Muscle layer of colon (tissue), 2 donors: Measurements from ENCODE around the gene UPK1A.

Source experiments
- H3K27ac ChIP-seq: one replicate; pipeline ENCODE4 v1.7.0; 2013; ENCODE audit warnings: low read depth, mild to moderate bottlenecking, low read length, moderate library complexity
- H3K27me3 ChIP-seq, 2 donors: one replicate each; pipeline ENCODE4 v1.7.0; 2013; ENCODE audit warnings: low read length in 2 of 2, mild to moderate bottlenecking in 2 of 2; ENCODE audit not compliant: insufficient read depth in 2 of 2, control insufficient read depth in 1 of 2
- H3K36me3 ChIP-seq: one replicate; pipeline ENCODE4 v1.7.0; 2013; ENCODE audit warnings: mild to moderate bottlenecking, low read length; ENCODE audit not compliant: insufficient read depth
- H3K4me1 ChIP-seq: one replicate; pipeline ENCODE4 v1.7.0; 2013; ENCODE audit warnings: mild to moderate bottlenecking, low read length; ENCODE audit not compliant: insufficient read depth
- H3K4me3 ChIP-seq, 2 donors: one replicate each; pipeline ENCODE4 v1.7.0; 2013; ENCODE audit warnings: low read length in 2 of 2, low read depth in 1 of 2, mild to moderate bottlenecking in 1 of 2, moderate library complexity in 1 of 2
- H3K9ac ChIP-seq: one replicate; pipeline ENCODE4 v1.7.0; 2013; ENCODE audit warnings: low read length
- H3K9me3 ChIP-seq: one replicate; pipeline ENCODE4 v1.7.0; 2013; ENCODE audit warnings: mild to moderate bottlenecking, low read length
- donor health status: abdominal sarcoma.
- donor health status: Adenocarcinoma of cecum.

The UPK1A gene

GRCh38 chr19:35695895-35696422, 29.6 kb downstream of the UPK1A start:
- H3K36me3 ChIP-seq: no peaks in the 10 kb centered on the region

DNA sequence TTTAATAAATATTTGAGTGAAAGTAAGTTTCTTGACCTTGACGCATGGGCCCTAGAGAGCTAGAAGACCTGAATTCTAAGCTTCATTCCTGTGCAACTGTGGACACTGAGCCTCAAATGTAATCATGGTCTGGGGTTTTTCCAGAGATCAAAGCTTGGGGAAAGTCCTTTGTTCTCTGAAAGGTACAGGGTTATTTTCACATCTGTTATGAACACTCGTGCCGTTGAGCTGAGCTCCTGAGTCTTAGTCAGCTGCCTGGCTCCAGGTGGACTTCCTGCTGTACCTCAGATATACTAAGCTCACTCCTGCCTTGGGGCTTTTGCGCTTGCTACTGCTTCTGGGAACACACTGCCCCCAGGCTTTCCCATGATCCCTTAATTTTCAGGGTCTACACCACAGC, 30.5 kb downstream of the UPK1A start:
- no peaks in the 10 kb centered on the region for H3K27me3 ChIP-seq
- H3K9me3 ChIP-seq: no peaks in the 10 kb centered on the region
- H3K4me3 ChIP-seq: no peak overlapping the region
- H3K9ac ChIP-seq: no peak overlapping the region
- no peaks in the 10 kb centered on the region for H3K4me1 ChIP-seq
- H3K27ac ChIP-seq: no peak overlapping the region
- H3K36me3 ChIP-seq: no peaks in the 10 kb centered on the region

More at GRCh38 chr19:35695895-35696422, 29.6 kb downstream of the UPK1A start:
- no peak overlapping the region for H3K27ac ChIP-seq
- no peaks in the 10 kb centered on the region for H3K4me1 ChIP-seq
- no peaks in the 10 kb centered on the region for H3K27me3 ChIP-seq
- no peak overlapping the region for H3K4me3 ChIP-seq
- H3K9ac ChIP-seq: no peak overlapping the region
- no peaks in the 10 kb centered on the region for H3K9me3 ChIP-seq

DNA sequence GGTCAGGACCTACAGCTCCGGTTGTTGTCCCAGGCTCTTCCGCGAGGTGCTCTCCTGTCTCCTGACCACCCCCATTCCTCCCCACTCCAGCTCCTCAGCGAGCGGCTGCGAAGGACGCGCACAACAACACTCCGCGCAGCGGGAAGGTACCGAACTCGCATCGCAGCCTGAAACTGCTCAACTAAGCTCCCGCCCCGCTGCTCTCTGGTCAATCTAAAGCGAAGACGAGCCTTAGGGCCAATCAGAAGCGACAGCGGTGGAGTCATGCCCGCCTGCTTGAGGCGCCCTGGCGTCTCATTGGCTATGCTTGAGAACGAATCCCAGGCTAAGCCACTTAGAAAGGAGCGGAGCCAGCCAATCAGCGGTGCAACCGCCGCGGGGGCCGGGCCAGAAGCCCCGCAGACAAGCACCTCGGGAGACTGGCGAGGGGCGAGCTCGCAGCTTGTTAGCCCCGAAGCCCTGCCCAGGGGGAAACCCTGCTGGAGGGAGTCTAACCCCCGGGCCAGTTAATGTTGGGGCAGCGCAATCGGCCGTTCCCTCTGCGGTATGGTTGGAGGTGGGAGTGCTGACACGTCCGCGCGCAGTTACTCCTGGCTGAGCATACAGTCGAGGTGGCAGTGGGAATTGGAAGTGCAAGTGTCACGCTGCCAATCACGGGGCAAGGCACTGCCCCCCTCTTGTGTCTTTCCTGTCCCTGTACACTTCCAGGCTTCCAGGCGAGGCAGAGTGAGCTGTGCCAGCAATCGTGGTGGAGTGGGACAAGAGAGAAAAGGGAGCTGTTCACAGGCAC, 36.1 kb downstream of the UPK1A start:
- peak overlapping the region; percentile 27 for H3K9ac ChIP-seq
- peaks cover 4% of the 10 kb centered on the region for H3K4me1 ChIP-seq
- H3K27me3 ChIP-seq: no peaks in the 10 kb centered on the region
- H3K4me3 ChIP-seq: peak overlapping the region; percentile 48 to 91
- H3K36me3 ChIP-seq: no peaks in the 10 kb centered on the region
- peak overlapping the region; percentile 24 for H3K27ac ChIP-seq
- H3K9me3 ChIP-seq: no peaks in the 10 kb centered on the region

GRCh38 chr19:35703343-35703742, 37.0 kb downstream of the UPK1A start:
- Histone ChIP-seq H3K9ac (no peak overlapping the region), H3K4me3 (no peak overlapping the region), H3K36me3 (no peaks in the 10 kb centered on the region), H3K27ac (no peak overlapping the region), H3K27me3 (no peaks in the 10 kb centered on the region), H3K9me3 (no peaks in the 10 kb centered on the region), H3K4me1 (peaks cover 4% of the 10 kb centered on the region)

DNA sequence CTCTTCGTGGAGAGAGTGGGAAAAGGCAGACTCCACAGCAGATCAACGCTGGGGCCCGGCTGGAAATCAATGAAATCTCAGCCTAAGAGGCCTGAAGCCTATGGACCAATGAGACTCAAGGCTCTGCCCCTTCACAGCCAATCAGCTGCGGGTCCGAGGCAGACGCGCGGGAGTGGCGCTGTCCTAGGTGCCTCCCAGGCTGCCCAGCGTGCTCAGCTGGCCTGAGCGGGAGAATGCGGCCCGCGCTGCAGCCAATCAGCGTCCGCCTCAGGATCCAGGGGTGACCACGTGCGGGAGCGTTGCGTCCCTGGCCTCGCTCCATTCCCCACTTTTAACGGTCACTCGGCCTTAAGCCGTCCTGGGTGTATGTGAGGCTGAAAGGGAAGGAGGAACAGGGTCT, 37.9 kb downstream of the UPK1A start, which contains the start of gene ZBTB32:
Gene ZBTB32 (plus strand): TSS at position 341 of the 400 bp plus-strand sequence. CDS start 10,069 bp downstream, outside the sequence.
- no peaks in the 10 kb centered on the region for H3K9me3 ChIP-seq
- no peak within 1 kb of the TSS for H3K27ac ChIP-seq
- peaks cover 4% of the 10 kb centered on the region for H3K4me1 ChIP-seq
- H3K4me3 ChIP-seq: no peak within 1 kb of the TSS
- H3K36me3 ChIP-seq: no peaks in the 10 kb centered on the region
- no peaks in the 10 kb centered on the region for H3K27me3 ChIP-seq
- H3K9ac ChIP-seq: no peak within 1 kb of the TSS

DNA sequence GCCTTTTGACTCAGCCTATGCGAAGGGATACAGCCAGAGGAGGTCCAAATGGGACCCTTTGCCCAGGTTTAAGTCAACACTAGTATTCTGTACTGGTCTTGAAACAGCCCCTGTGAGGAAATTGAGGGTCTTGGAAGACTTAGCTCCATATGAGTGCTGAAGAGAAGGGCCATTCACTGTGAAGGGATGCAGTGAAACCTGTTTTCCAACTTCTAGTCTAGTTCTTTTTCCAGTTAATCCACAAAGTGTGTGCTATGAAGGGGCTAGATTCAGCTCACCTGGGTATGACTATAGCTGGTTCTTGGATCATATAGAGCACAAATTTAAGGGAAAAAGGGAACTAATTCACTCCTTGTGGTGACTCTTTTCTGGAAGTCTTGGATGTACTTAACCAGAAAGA, 42.1 kb downstream of the UPK1A start:
- Histone ChIP-seq H3K4me1 (no peaks in the 10 kb centered on the region), H3K9me3 (no peaks in the 10 kb centered on the region), H3K27ac (no peak overlapping the region), H3K36me3 (no peaks in the 10 kb centered on the region), H3K27me3 (no peaks in the 10 kb centered on the region), H3K4me3 (no peak overlapping the region), H3K9ac (no peak overlapping the region)

GRCh38 chr19:35710784-35711723, 44.7 kb downstream of the UPK1A start:
- Histone ChIP-seq H3K9me3 (no peaks in the 10 kb centered on the region), H3K4me1 (peaks cover 7% of the 10 kb centered on the region), H3K36me3 (no peaks in the 10 kb centered on the region), H3K4me3 (no peak overlapping the region), H3K27ac (no peak overlapping the region), H3K9ac (no peak overlapping the region), H3K27me3 (no peaks in the 10 kb centered on the region)

DNA sequence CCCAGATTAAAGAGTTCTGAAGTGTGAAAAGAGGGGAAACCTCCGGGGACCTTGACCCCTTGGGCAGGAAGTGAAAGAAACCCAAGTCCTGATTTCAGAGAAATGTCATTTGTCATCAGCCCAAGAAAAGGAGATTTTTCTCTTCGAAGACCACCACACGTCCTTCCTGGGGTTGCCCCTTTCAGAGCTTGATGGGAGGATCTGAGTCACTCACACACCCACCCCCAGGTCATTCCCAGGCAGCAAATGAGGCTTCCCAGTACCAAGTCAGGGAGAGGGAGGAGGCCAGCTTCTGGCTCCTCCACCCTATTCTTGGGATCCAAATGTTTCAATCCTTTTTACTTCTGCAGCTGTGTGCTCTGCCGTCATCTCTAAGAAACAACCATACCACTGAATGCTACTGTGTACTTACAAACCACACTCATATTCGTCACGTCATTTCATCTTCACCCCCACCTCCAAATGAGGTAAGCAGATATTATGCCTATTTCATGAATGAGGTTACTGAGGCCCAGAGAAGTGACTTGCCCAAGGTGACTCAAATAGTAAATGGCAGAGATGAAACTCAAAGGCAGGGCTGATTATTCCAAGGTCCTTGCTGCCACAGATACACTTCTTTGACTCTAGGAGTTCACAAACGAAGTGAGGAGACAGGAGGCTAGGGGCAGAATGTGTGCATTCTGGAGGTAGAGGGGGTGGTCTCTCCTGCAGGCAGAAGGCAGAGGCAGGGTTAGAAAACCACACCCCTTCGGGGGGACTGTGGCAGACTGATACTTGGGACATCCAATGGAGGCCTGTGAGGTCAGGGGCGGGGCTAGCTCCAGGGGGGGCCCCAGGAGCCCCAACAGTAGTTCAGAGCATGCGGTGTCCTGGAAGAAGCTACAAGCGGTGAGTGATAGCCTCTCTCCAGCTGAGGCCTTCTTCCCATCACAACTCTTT, 46.5 kb downstream of the UPK1A start:
- H3K27me3 ChIP-seq: no peaks in the 10 kb centered on the region
- no peaks in the 10 kb centered on the region for H3K36me3 ChIP-seq
- H3K4me1 ChIP-seq: peaks cover 10% of the 10 kb centered on the region
- no peaks in the 10 kb centered on the region for H3K9me3 ChIP-seq
- H3K27ac ChIP-seq: no peak overlapping the region
- H3K4me3 ChIP-seq: no peak overlapping the region
- H3K9ac ChIP-seq: no peak overlapping the region

DNA sequence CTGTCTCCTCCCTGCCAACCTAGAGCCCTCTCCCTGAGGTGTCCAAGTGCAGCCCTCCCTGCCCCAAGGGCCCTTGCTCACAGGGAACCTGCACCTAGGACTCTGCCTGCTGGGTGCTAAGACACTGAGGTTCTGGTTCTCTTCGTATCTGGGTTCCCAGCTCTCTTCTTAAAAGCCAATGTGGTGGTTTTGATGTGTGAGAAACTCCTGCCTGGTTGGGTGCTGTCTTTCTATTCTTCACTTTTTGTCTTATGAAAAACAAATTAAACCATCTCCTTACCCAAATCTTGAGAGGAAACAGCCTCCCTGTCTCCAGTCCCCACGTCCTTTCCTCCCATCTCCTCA, 47.2 kb downstream of the UPK1A start:
- Histone ChIP-seq H3K9ac (no peak overlapping the region), H3K9me3 (no peaks in the 10 kb centered on the region), H3K4me1 (peaks cover 10% of the 10 kb centered on the region), H3K4me3 (no peak overlapping the region), H3K36me3 (no peaks in the 10 kb centered on the region), H3K27ac (no peak overlapping the region), H3K27me3 (no peaks in the 10 kb centered on the region)

DNA sequence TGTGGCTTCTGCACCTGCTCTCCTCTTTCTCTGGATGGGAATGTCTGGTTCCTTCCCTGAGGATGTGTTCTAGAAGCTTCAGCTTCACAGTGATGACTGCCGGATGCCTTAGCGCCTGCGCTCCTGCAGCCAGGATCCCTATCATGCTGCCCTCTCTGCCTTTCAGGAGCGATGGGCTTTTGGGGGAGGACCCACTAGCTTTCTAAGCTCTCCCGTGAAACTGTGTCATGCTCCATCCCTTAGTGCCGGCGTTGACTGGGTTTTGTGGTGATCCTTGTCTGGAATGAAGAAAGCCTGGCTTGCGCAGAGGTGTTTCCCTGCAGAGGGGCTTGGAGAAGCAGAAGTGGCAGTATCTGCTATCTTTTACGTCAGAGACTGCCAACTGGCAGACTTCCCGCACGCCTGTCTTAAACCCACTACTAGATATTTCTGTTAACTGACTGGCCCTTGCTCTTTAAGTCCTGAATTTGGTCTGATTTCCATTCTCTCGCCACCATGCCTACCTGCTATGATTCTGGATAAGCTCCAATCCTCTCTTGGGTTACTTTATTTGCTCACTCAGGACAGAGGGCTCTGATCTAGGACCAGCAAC, 47.7 kb downstream of the UPK1A start:
- Histone ChIP-seq H3K4me3 (no peak overlapping the region), H3K9ac (no peak overlapping the region), H3K4me1 (peaks cover 14% of the 10 kb centered on the region), H3K36me3 (no peaks in the 10 kb centered on the region), H3K9me3 (no peaks in the 10 kb centered on the region), H3K27me3 (no peaks in the 10 kb centered on the region), H3K27ac (no peak overlapping the region)
